GM18505 (cell line): Measurements from ENCODE around the gene CRAMP1.

ENCODE experiments used
- ATAC-seq: cut with Tn5 transposase; IDR thresholded peaks from one replicate; pipeline ENCODE4 v1.9.1; 2021; ENCODE audit not compliant: unreplicated experiment
- POLR2A ChIP-seq: IDR thresholded peaks from 4 replicates; pipeline ENCODE4 v1.6.1; 2011; ENCODE audit warnings: borderline replicate concordance; ENCODE audit not compliant: insufficient read depth, insufficient read length; ENCODE audit errors: extremely low read depth

Gene CRAMP1

DNA sequence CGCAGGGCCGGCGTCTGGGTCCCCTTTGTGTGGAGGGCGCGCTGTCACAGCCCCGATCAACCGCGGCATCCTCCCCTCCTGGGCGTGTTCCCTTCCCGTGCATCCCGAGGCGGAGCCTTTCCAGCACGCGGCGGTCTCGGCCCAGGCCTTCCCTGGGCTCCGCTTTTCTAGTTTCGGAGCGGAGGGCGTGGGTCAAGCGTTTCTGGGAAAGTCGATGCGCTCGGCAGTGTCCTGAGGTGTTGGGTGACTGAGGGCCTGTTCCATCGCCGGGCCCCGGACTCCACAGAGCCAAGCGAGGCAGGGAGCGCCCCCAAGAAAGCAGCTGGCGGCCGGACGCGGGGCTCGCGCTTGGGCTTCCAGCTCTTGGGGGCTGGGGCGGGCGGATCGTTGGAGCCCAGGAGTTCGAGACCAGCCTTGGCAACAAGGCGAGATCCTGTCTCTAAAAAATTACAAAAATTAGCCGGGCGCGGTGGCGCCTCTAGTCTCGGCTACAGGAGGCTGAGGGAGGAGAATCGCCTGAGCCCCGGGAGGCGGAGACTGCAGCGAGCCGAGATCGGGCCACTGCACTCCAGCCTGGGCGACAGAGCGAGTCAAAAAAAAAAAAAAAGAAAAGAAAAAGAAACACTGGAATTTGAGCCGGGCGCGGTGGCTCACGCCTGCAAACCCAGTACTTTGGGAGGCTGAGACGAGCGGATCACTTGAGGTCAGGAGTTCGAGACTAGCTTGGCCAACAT lies 1.1 kb upstream of the CRAMP1 start:
- no peak for ATAC-seq
- peak; percentile 5 for TF ChIP-seq POLR2A

DNA sequence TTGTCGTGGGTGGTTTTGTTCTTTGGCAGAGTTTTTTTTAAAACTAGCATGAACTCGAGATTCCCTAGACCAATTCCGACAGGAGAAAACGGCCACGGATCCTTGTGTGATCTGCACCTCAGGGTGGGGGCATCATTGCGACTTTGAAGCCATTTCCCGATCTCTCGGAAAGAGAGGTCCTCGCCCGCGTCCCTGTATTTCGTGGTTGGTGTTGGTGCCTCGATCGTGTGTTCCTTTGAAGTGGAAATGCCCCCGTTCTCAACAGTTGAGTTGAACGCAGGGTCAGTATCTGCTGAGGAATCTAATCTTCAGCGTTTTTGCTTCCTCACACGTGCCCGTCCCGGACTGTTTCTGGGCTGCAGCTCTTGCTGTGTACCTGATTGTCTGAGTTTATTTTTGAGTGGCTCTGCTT lies 1.1 kb downstream of the CRAMP1 start:
- ATAC-seq: no peak
- no peak for TF ChIP-seq POLR2A

DNA sequence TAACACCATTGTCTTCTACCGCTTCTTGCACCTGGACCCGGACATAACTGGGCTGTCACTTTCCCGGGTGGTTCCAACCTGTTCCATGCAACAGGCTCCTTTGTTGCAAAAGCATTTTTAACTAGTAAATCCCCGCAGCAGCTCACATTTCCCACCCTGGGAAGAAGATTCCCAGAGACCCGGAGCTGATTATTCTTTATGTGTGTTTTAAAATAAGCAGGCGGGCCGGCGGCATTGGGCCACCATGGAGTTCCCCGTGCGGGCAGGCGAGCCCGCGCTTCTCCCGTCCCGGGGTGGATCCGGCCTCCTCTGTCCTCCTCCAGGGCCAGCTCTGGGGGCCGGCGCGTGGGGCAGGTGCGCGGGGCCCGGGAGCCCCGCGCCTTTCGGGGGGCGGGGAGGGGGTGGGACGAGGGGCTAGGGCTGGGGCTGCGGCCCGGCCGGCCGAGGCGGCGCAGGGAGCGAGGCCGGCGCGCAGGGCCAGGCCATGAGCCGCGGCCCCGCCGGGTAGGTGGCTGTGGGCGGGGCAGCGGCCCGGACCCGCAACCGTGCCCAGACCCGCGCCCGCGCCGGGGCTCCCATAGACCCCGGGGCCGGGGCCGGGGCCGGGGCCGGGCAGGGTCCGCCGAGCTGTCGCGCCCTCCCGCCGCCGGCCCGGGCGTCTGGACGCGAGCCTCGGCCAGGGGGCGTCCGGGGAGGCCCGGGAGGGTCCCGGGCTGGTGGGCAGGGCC lies 1.7 kb downstream of the CRAMP1 start:
- ATAC-seq: no peak
- TF ChIP-seq POLR2A: no peak

DNA sequence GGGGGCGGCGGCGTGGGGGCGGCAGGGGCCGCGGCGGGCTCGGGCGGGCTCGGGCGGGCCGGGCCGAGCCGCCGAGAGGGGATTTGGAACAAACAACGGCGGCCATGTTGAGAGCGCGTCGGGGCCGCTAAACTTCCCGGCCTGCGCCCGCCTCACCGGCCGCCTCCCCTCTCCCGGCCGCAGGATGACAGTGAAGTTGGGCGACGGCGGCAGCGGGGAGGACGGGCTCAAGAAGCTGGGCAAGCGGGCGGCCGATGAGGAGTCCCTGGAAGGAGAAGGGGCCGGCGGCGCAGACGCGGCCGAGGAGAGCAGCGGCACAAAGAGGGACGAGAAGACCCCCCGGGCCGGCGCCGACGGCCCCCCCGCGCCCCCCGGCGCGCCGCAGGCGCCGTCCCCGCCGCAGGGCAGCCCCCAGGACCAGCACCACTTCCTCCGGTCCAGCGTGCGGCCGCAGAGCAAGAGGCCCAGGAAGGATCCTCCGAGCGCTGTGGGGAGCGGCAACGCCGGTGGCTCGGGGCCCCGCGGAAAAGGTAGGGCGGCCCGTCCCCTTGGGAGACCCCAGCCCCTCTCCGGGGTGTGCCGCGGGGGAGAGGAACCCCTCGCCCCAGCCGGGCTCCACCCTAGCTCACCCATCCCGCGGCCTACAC lies 2.4 kb downstream of the CRAMP1 start:
- no peak for ATAC-seq

DNA sequence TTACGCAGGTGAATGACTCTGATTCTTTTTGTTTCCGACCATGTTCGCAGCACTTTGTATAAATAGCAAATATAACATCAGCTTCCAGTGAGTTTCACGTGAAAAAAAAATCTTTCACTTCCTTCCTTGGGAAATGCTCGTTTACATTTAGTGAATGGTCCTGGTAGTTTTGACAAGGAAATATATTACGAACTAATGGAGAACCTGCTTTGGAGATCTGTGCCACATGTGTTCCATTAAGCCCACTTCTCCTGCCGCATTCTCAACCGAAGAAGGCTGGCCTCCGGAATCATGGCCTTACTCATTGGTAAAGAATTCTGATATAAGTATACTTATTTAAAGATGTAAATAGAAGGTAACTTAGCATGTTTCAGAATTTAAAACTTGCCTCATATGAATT lies 3.6 kb downstream of the CRAMP1 start:
- no peak for ATAC-seq
- TF ChIP-seq POLR2A: no peak

More for the DNA sequence above, 2.4 kb downstream of the CRAMP1 start:
- no peak for TF ChIP-seq POLR2A

DNA sequence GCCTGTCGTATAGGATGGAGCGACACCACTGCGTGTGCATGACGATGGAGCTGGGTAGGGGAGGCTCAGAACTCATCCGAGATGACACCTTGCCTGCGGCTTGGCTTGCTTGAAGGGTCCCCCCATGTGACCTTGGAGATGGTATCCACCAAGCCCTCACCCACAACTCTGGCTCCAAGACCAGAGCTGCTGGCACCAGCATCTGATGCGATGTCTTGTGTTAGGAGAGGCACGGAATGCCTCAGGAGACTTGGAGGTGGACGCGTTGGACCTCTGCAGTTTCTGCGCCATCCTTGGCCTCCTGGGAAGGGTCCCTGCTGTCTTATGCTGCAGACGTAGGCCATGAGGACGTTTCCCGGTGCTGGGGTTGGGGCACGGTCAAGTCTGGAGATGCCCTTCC lies 7.8 kb downstream of the CRAMP1 start:
- no peak for ATAC-seq
- TF ChIP-seq POLR2A: no peak

DNA sequence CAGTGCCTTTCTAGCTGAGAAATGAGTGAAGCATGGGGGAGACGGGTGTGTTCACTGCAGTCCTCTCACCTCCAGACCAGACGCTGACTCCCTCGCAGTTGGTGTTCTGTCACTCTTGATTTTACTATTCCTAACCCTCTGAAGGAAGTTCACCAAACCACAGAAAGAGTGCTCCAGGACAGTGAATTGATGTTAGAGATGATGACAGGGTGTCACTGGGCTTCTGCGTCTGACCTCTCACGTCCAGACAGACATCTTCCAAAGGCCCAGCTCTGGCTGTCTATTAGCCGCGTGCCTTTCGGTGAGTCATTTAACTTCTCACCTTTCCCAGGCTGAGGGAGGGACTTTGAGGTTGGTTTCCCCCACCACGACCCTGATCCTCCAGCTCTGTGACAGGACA lies 8.2 kb downstream of the CRAMP1 start:
- ATAC-seq: no peak
- TF ChIP-seq POLR2A: no peak

DNA sequence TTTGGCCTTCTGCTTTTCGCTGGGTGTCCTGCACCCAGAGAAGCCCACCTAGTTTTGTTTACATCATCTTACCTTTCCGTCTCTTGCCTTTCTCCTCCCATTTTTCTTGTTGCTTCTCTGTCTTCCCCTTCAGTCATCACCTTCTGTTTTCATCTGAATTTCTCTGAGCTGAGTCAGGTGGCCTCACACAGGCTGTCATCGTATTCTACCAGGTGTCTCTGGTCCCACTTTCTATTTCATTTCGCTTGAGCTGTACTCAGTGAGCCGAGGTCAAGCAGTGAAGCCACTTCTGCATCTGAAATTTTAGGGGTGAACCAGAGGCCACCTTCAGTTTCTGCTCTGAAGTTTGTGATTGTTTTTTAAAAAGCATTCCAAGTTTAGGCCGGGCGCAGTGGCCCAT lies 9.7 kb downstream of the CRAMP1 start:
- TF ChIP-seq POLR2A: no peak
- no peak for ATAC-seq

DNA sequence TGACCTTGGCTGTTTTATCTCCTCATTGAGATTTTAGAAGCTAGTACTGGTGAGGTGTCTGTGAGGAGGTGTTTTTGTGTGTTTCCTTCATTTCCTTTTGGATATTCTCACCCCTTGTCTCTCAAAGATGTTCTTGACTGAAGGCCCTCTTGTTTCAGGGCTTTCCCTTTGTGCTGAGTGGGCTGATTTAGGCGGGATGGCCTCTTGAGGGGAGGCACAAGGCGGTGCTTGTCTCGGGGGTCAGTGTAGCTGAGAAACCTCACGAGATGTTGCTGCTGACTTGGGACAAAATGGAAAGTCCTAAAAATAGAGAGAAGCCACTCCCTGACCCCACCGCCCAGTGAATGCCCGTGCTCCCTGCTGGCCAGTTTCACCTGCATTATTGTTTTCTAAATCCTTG lies 14.2 kb downstream of the CRAMP1 start:
- no peak for TF ChIP-seq POLR2A

DNA sequence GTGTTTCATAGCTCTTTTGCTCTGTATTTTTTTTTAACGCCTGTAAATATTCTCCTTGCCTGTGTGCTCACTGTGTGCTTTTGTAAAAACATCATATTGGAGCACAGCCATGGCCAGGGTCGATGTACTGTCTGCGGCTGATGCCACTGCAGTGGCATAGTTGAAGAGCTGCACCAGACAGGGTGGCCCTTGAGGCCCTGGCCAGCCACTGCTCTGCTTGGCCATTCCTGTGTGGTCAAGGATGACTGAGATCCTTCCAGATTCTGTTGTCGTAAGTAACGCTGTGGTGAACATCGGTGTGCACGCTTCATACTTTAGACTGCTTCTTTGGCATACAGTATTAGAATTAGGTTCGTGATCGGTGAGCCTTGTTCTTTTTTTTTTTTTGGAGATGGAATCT lies 14.6 kb downstream of the CRAMP1 start:
- no peak for TF ChIP-seq POLR2A
- ATAC-seq: no peak

More for the DNA sequence above, 14.2 kb downstream of the CRAMP1 start:
- no peak for ATAC-seq

DNA sequence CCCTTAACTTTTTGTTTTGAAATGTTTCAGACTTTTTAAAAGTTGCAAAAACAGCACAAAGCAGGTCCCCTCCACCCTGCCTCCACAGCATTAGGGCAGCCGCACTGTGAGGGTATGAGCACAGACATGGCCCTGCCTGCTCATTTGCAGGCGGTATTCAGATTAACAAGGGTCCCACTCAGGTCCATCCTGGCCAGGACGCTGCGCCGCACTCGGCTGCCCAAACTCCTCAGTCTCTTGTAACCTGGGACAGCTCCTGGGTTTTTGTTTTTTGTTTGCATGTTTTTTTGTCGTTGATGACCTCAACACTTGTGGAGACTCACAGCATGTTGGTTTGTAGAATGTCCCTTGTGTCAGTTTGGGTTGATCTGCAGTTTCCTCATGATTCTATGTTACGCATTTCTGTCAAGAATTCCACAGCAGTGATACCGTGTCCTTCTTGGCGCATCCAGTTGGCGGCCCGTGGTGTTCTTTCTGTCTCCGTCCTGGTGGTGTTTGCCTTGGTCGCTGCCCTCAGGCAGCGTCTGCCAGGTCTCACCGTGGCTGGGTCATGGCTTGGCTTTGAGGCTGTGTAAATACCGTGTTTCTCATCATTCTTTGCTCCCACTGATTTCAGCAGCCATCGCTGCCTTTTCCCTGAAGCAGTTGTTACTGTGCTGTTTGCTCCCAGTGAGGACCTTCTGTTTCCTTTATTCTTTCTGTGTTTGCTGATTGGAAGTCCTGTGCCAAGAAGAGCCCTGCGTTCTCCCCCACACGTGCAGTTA lies 18.5 kb downstream of the CRAMP1 start:
- ATAC-seq: no peak
- TF ChIP-seq POLR2A: no peak

DNA sequence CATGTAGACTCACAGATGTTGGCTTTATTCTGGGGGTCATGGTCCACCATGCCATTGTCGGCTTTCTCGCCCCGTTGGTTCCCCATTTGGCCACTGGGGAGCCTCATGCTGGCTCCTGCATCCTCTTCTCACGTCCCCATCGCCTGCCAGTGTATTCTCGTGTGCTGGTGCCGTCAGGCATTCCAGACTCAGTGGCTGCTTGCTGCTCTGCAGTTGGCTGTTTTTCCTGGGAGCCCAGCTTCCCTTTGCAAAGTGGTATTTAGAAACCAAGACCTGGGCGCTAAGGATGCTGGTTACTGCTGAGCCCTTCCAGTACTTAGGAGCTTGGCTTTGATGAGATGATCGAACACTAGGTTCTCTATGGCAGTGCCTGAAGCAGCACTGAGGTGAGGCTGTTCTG lies 19.1 kb downstream of the CRAMP1 start:
- TF ChIP-seq POLR2A: no peak
- ATAC-seq: no peak
